ELF-1 (cell line): ENCODE data around the gene LIN28A.

Source experiments
- DNase-seq: peaks from one replicate; pipeline ENCODE4 v3.0.0-alpha.2; 2016; ENCODE audit warnings: low read depth, low spot score

Gene LIN28A

GRCh38 chr1:26434161-26434752, 23.6 kb downstream of the LIN28A start:
- no peak for DNase-seq

DNA sequence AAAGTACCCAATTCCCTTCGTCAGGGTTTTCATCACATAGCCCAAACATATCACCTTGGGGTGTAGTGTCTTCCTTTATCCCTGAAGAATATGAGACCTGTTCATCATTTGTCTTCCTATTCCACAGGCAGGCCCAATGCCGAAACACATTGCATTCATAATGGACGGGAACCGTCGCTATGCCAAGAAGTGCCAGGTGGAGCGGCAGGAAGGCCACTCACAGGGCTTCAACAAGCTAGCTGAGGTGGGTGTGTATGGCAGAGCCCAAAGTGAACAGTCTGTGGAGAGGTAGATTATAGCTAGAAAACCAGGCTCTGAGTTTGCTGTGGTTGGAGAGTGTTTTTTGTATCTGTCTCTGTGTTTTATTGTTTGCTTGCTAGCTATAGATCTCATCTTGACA, 27.4 kb downstream of the LIN28A start:
- no peak for DNase-seq

DNA sequence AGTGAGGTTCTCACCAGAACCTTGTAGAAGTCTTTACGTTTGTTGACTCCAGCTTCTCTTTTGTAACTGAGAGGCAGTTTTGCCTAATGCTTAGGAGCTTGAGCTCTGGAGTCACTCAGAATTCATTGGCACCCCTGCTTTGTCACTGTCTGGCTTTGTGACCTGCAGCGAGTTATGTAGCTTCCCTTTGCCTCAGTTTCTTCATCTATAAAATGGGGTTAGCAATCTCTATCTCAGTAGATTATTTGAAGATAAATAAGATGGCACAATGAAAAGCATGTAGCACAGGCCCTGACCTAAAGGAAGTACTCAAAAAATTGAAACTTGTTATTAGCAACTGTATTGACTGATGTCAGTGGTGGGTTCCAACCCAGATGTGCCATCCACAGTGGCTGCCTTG, 29.6 kb downstream of the LIN28A start:
- no peak for DNase-seq

- DNase-seq, result no peak
Measured at GRCh38 chr1:26449868-26450267, 39.3 kb downstream of the LIN28A start.

- no peak for DNase-seq
Measured at GRCh38 chr1:26450908-26451307, 40.3 kb downstream of the LIN28A start.

DNA sequence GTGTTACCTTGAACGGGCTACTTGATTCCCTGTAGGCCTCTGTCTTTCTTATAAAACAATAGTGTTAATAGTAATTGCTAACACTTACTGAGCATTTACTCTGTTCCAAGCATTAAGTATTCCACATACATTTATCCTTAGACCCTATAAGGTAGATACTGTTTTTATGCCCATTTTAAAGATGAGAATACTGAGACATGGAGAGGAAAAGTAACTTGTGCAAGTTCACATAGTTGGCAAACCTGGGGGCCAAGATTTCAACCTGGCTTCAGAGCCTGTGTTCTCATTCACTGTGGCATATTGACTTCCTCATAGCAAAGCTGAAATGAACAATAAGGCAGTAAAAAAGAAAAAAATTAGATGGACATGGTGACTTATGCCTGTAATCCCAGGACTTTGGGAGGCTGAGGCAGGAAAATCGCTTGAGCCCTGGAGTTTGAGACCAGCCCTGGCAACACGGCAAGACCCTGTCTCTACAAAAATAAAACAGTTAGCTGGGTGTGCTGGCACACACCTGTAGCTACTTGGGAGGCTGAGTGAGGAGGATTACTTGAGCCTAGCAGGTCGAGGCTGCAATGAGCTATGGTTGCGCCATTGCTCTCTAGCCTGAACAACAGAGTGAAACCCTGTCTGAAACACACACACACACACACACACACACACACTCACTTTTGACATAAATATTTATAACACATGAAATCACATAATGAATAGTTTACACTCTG, 42.0 kb downstream of the LIN28A start:
- DNase-seq, result no peak

DNA sequence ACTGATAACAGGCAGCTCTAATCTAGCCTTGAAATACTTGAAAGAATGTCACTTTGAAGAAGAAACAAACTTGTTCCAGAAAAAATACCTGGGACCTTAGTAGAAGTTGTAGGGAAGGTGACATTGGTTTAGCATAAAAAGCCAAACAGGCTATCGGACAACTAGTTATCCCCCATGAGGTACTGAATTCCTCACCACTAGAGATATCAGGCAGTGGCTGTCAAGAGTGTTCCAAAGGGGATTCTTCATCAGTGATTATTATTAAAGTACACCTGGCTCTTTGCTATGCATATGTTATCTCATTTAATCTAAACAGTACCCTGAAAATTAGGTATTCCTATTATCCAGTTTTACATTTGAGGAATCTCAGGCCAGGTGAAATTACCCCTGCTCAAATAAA, 48.5 kb downstream of the LIN28A start:
- no peak for DNase-seq

DNA sequence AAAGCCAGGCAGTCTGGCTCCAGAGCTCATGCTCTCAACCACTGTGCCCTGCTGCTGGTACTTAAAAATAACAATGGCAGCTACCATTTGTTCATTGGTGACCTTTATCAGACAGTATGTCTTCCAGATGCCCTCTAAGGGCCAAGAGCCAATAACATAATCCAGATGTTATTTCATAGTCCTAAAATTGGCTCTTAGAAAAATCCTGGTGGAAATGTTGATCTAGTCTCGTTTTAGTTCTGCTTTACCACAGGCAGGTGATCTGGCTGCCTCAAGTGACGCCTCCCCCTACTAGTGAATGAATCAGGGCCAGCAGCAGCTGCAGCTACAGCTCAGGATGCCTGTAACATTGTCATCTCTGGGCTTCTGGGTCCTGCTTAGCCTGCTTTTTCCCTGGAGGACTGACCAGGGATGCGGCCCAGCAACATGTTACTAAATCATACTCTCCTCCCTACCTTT, 49.0 kb downstream of the LIN28A start:
- no peak for DNase-seq

DNA sequence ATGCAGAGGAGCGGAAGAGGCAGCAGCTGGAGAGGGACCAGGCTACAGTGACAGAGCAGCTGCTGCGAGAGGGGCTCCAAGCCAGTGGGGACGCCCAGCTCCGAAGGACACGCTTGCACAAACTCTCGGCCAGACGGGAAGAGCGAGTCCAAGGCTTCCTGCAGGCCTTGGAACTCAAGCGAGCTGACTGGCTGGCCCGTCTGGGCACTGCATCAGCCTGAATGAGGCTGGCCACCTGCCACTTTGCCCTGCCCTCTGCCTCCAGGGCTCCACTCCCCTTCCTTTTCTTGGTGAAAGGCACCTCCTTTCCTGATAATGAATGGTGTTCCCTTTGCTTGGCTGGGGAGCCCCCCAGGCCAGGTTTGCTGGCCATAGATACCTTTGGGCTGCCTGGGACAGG, 58.3 kb downstream of the LIN28A start:
- DNase-seq, result peak; percentile 53

DNA sequence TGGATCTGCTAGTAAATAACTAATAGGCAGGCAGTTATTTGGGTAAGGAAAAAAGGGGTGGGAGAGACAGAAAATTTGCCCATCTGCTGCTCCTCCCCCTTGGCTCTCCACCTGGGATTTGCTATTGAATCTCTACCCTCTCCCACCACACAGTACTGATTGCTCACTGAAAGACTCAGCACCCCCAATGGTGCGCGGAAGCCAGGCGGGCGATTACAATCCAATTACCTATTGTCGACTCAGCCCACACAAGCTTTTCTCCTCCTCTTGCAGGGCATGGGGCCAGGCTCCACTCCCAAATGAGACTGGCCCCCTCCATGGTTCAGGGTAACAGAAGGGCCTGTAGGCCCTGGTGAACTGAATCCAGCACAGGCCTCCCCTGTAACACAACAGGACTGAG, 58.9 kb downstream of the LIN28A start:
- no peak for DNase-seq

- DNase-seq, result no peak
Measured at GRCh38 chr1:26470878-26471497, 60.4 kb downstream of the LIN28A start.

DNA sequence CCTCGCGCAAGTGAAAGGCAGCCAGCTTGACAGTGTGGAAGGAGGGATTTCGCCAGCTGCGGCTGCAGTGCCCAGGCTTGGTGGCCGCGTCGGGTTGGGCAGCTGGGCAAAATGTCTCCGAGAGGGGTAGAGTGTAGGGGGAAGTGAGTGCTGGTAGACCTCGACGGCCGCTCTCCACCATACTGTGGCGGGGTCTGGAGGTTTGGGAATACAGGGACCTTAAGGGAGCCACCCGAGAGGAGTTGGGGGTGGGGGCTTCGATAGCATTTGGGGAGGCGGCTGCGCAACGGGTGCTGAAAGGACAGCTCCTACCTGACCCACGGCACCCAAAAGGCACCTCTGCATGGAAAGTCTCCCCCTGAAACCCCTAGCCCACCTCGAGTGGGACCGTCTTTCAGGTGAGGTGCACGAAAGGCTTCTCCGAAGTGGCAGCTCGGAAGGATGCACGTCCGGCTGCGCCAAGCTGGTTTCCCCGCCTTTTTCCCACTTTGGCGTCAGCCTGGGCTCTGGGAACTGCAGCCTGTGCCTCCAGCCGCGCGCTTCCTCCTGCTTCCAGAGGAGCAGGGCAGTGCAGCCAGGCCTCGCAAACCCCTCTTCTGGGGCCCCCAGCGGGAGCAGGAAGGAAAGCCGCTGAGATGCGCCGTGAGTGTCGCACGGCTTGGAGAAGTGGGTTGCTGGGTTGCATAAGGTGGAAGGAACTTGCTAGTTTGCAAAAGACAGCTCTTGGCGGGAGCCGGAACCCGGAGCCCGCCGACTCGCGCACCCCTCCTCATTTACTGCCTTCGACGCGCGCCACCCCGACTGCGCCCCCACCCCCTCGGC, 61.1 kb downstream of the LIN28A start:
- peak; percentile 87 for DNase-seq

GRCh38 chr1:26472320-26472900, 61.8 kb downstream of the LIN28A start, which contains the start of gene HMGN2:
Gene HMGN2, plus strand, starts transcription at chr1:26472440. Its CDS starts 173 bp downstream, at chr1:26472613.
- peak; percentile 94 for DNase-seq

DNA sequence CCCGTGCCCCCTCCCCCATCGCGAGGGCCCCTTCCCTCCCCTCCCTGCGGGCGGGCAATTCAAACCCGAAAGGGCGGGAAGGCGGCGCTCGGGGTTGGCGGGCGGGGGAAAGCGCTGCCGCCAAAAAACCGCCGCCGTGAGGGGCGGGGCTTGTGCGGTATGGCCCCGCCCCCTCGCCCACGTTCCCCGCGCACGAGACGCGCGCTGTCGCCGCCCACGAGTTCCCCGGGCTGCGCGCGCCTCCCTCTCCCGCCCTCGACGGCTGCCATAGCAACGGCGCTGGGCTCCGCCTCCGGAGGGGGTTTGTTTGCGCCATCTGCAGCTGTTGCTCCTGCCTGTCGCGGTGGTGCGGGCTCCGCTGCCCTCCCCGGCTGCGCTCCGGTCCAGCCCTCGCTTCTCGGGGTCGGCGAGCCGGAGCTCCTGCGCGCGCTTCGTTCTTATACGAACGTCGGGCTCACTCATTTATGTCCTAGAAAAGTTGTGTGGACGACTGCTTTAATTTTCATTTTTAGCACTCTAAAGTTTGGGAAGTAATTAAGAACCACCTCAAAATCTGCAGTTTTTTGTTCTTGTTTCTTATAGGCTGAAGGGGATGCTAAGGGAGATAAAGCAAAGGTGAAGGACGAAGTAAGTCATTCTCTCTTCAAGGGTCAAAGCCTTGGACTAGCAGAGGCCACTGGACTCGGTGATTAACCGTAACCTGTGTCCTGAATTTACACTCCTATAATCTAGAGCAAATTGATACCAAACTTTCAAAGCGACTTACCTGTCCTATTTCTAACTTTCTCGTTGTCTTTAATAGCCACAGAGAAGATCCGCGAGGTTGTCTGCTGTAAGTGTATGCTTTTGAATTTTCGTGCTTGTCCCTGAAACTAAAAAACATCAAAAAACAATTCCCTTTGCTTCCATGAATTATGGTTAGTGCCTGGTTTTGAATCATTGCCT, 62.6 kb downstream of the LIN28A start:
- DNase-seq, result peak; percentile 96

DNA sequence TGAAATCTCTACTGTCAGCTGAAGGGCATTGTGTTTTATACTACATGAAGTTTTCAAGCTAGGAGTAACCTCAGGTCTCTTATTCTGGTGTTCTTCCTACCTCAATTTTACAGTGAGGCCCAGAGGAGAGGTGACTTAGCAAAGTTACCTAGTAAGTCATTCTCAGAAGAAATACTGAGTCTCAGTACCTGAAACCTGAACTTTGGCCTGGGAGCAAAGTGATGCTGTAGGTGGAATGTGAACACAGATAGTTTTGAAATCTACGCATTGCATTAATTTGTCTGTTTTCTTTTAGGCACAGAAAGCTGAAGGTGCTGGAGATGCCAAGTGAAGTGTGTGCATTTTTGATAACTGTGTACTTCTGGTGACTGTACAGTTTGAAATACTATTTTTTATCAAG, 64.2 kb downstream of the LIN28A start:
- DNase-seq, result no peak

GRCh38 chr1:26475989-26476388, 65.4 kb downstream of the LIN28A start:
- DNase-seq, result no peak

DNA sequence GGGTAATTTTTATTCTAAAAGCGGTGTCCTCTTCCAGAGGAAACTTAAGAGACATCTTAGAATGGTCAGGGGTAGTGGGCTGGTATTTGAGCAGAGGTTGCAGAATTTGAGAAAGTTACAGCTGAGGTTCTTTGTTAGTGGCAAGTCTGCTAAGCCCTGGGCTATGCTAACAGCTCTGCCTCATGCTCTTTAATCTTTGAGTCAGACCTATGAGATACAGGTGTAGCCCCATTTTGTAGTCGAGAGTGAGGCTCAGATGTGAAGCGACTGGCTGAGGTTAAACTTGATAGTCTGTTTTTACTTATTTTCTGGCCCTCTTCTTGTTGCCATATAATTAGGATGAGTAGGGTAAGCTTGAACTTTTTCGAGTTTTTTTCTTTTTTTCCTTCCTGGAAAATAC, 66.3 kb downstream of the LIN28A start:
- DNase-seq, result no peak

GRCh38 chr1:26477446-26478152, 67.0 kb downstream of the LIN28A start:
- DNase-seq, result peak; percentile 26

GRCh38 chr1:26478159-26478558, 67.5 kb downstream of the LIN28A start:
- DNase-seq, result no peak

DNA sequence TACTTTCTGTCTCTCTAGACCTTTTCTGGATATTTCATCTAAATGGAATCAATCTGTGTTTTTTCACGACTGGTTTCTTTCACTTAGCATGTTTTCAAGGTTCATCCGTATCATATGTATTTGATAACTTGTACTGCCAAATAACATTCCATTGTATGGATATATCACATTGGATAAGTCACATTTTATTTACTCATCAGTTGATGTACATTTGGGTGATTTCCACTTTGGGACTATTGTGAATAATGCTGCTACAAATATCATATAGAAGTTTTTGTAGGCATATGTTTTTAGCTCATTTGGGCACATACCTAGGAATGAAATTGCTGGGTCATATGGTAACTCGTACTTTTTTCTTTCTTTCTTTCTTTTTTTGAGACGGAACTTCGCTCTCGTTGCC, 68.4 kb downstream of the LIN28A start:
- DNase-seq, result no peak
